Measurements from ENCODE around the gene GNB4.

Gene GNB4

GRCh38 chr3:179452176-179452564 is 900 bp upstream of the GNB4 start:
- Mint-ChIP-seq H3K9me3 (no peaks in the 10 kb centered on the region), H3K27ac (no peak overlapping the region), H3K4me1 (peaks cover 21% of the 10 kb centered on the region), H3K36me3 (no peaks in the 10 kb centered on the region), H3K27me3 (peaks cover 46% of the 10 kb centered on the region), H3K4me3 (peak overlapping the region; percentile 86)

GRCh38 chr3:179450901-179451264 is 387 bp downstream of the GNB4 start:
- Mint-ChIP-seq H3K4me1 (peaks cover 21% of the 10 kb centered on the region), H3K27ac (no peak overlapping the region), H3K27me3 (peaks cover 54% of the 10 kb centered on the region), H3K4me3 (peak overlapping the region; percentile 85), H3K36me3 (no peaks in the 10 kb centered on the region), H3K9me3 (no peaks in the 10 kb centered on the region)

GRCh38 chr3:179450261-179450701 is 989 bp downstream of the GNB4 start:
- Mint-ChIP-seq H3K4me3 (peak overlapping the region; percentile 85), H3K4me1 (peaks cover 21% of the 10 kb centered on the region), H3K9me3 (no peaks in the 10 kb centered on the region), H3K27ac (peak overlapping the region; percentile 13), H3K27me3 (peaks cover 54% of the 10 kb centered on the region), H3K36me3 (no peaks in the 10 kb centered on the region)

GRCh38 chr3:179449636-179450035 is 1.6 kb downstream of the GNB4 start:
- H3K4me3 Mint-ChIP-seq = peak overlapping the region; percentile 85
- H3K4me1 Mint-ChIP-seq = peaks cover 21% of the 10 kb centered on the region
- no peak overlapping the region for H3K27ac Mint-ChIP-seq
- H3K9me3 Mint-ChIP-seq = no peaks in the 10 kb centered on the region
- H3K27me3 Mint-ChIP-seq = peaks cover 54% of the 10 kb centered on the region
- no peaks in the 10 kb centered on the region for H3K36me3 Mint-ChIP-seq

GRCh38 chr3:179447251-179447650 is 4.0 kb downstream of the GNB4 start:
- Mint-ChIP-seq H3K27me3 (peaks cover 51% of the 10 kb centered on the region), H3K36me3 (no peaks in the 10 kb centered on the region), H3K9me3 (no peaks in the 10 kb centered on the region), H3K27ac (no peak overlapping the region), H3K4me3 (no peak overlapping the region), H3K4me1 (peaks cover 21% of the 10 kb centered on the region)

- Mint-ChIP-seq H3K9me3 (no peaks in the 10 kb centered on the region), H3K36me3 (no peaks in the 10 kb centered on the region), H3K4me3 (no peak overlapping the region), H3K27ac (no peak overlapping the region), H3K4me1 (peaks cover 14% of the 10 kb centered on the region), H3K27me3 (peaks cover 44% of the 10 kb centered on the region)
Observed at GRCh38 chr3:179446501-179446900, 4.8 kb downstream of the GNB4 start.

- H3K27ac Mint-ChIP-seq = no peak overlapping the region
- peaks cover 3% of the 10 kb centered on the region for H3K27me3 Mint-ChIP-seq
- H3K4me3 Mint-ChIP-seq = no peak overlapping the region
- H3K4me1 Mint-ChIP-seq = no peaks in the 10 kb centered on the region
- H3K36me3 Mint-ChIP-seq = no peaks in the 10 kb centered on the region
- no peaks in the 10 kb centered on the region for H3K9me3 Mint-ChIP-seq
Observed at GRCh38 chr3:179438841-179439240, 12.4 kb downstream of the GNB4 start.

GRCh38 chr3:179436517-179436916 is 14.8 kb downstream of the GNB4 start:
- H3K27me3 Mint-ChIP-seq = peaks cover 2% of the 10 kb centered on the region
- H3K36me3 Mint-ChIP-seq = no peaks in the 10 kb centered on the region
- no peak overlapping the region for H3K4me3 Mint-ChIP-seq
- no peak overlapping the region for H3K27ac Mint-ChIP-seq
- no peaks in the 10 kb centered on the region for H3K9me3 Mint-ChIP-seq
- no peaks in the 10 kb centered on the region for H3K4me1 Mint-ChIP-seq

GRCh38 chr3:179432451-179432850 is 18.8 kb downstream of the GNB4 start:
- no peak overlapping the region for H3K4me3 Mint-ChIP-seq
- no peak overlapping the region for H3K27ac Mint-ChIP-seq
- H3K27me3 Mint-ChIP-seq = peaks cover 3% of the 10 kb centered on the region
- H3K36me3 Mint-ChIP-seq = no peaks in the 10 kb centered on the region
- H3K9me3 Mint-ChIP-seq = no peaks in the 10 kb centered on the region
- H3K4me1 Mint-ChIP-seq = no peaks in the 10 kb centered on the region

- H3K9me3 Mint-ChIP-seq = no peaks in the 10 kb centered on the region
- no peaks in the 10 kb centered on the region for H3K36me3 Mint-ChIP-seq
- no peak overlapping the region for H3K4me3 Mint-ChIP-seq
- H3K4me1 Mint-ChIP-seq = no peaks in the 10 kb centered on the region
- peaks cover 3% of the 10 kb centered on the region for H3K27me3 Mint-ChIP-seq
- no peak overlapping the region for H3K27ac Mint-ChIP-seq
Observed at GRCh38 chr3:179432021-179432420, 19.2 kb downstream of the GNB4 start.

- Mint-ChIP-seq H3K36me3 (no peaks in the 10 kb centered on the region), H3K9me3 (no peaks in the 10 kb centered on the region), H3K27me3 (peaks cover 3% of the 10 kb centered on the region), H3K4me3 (no peak overlapping the region), H3K27ac (no peak overlapping the region), H3K4me1 (no peaks in the 10 kb centered on the region)
Observed at GRCh38 chr3:179430277-179430870, 20.9 kb downstream of the GNB4 start.

- Mint-ChIP-seq H3K4me3 (no peak overlapping the region), H3K27me3 (peaks cover 3% of the 10 kb centered on the region), H3K36me3 (no peaks in the 10 kb centered on the region), H3K27ac (no peak overlapping the region), H3K4me1 (no peaks in the 10 kb centered on the region), H3K9me3 (no peaks in the 10 kb centered on the region)
Observed at GRCh38 chr3:179428876-179429548, 22.3 kb downstream of the GNB4 start.

GRCh38 chr3:179425075-179425474 is 26.2 kb downstream of the GNB4 start:
- no peak overlapping the region for H3K4me3 Mint-ChIP-seq
- no peak overlapping the region for H3K27ac Mint-ChIP-seq
- no peaks in the 10 kb centered on the region for H3K36me3 Mint-ChIP-seq
- H3K27me3 Mint-ChIP-seq = no peaks in the 10 kb centered on the region
- H3K4me1 Mint-ChIP-seq = no peaks in the 10 kb centered on the region
- no peaks in the 10 kb centered on the region for H3K9me3 Mint-ChIP-seq

GRCh38 chr3:179421500-179421899 is 29.8 kb downstream of the GNB4 start:
- no peaks in the 10 kb centered on the region for H3K4me1 Mint-ChIP-seq
- no peaks in the 10 kb centered on the region for H3K9me3 Mint-ChIP-seq
- no peak overlapping the region for H3K4me3 Mint-ChIP-seq
- H3K36me3 Mint-ChIP-seq = no peaks in the 10 kb centered on the region
- H3K27ac Mint-ChIP-seq = no peak overlapping the region
- no peaks in the 10 kb centered on the region for H3K27me3 Mint-ChIP-seq

- Mint-ChIP-seq H3K27ac (no peak overlapping the region), H3K4me3 (no peak overlapping the region), H3K4me1 (no peaks in the 10 kb centered on the region), H3K36me3 (no peaks in the 10 kb centered on the region), H3K9me3 (no peaks in the 10 kb centered on the region), H3K27me3 (no peaks in the 10 kb centered on the region)
Observed at GRCh38 chr3:179418610-179419009, 32.7 kb downstream of the GNB4 start.

GRCh38 chr3:179416681-179417080 is 34.6 kb downstream of the GNB4 start:
- no peaks in the 10 kb centered on the region for H3K4me1 Mint-ChIP-seq
- H3K27ac Mint-ChIP-seq = no peak overlapping the region
- H3K4me3 Mint-ChIP-seq = no peak overlapping the region
- no peaks in the 10 kb centered on the region for H3K9me3 Mint-ChIP-seq
- no peaks in the 10 kb centered on the region for H3K36me3 Mint-ChIP-seq
- no peaks in the 10 kb centered on the region for H3K27me3 Mint-ChIP-seq

- no peaks in the 10 kb centered on the region for H3K27me3 Mint-ChIP-seq
- H3K36me3 Mint-ChIP-seq = no peaks in the 10 kb centered on the region
- no peaks in the 10 kb centered on the region for H3K4me1 Mint-ChIP-seq
- H3K27ac Mint-ChIP-seq = no peak overlapping the region
- H3K9me3 Mint-ChIP-seq = no peaks in the 10 kb centered on the region
- H3K4me3 Mint-ChIP-seq = no peak overlapping the region
Observed at GRCh38 chr3:179415377-179415776, 35.9 kb downstream of the GNB4 start.

Data from activated naive CD4-positive, alpha-beta T cell treated with anti-CD3 and anti-CD28 coated beads, Interleukin-2, amount 50 U/mL, for 24 hours (primary cell).